H1 (cell line): ENCODE measurements around the gene MYH10. TPM values are rescaled to one million over a fixed set of nuclear protein-coding genes. Genes with fewer than 3 reads are reported as not detected.

Experiments
- CTCF ChIA-PET: fragments of 300-600 bp; sonication (Branson Sonifier 250); formaldehyde crosslinking; loops from one replicate; lab custom pipeline; 2021; ENCODE audit not compliant: partially characterized antibody; lab: Charles Lee
- POLR2A ChIA-PET: fragments of 300-600 bp; sonication (Branson Sonifier 250); formaldehyde crosslinking; loops from one replicate; lab custom pipeline; 2021; ENCODE audit warnings: inconsistent platforms; ENCODE audit not compliant: partially characterized antibody; lab: Charles Lee
- DNase-seq, 2 experiments: peaks; one replicate each; pipeline versions ENCODE4 v3.0.0 to v3.0.0-alpha.2; 2010 to 2022; ENCODE audit warnings: low spot score in 2 of 2, low read depth in 1 of 2, mixed read lengths in 1 of 2
- FAIRE-seq: peaks from 2 replicates; lab custom pipeline; 2011; peaks lifted over from hg19 to GRCh38; lab: Jason Lieb, UNC
- H2AFZ ChIP-seq: 2 replicates; pipeline ENCODE4 v1.8.1; 2012; ENCODE audit warnings: low read length, inconsistent platforms
- H2AK5ac ChIP-seq: 2 replicates; pipeline ENCODE4 v1.6.1; 2013; ENCODE audit warnings: low read depth, low read length
- H2BK120ac ChIP-seq: replicated peaks from 2 replicates; pipeline ENCODE3; 2013; ENCODE audit warnings: low read depth, low read length, inconsistent platforms
- H2BK12ac ChIP-seq: 2 replicates; pipeline ENCODE4 v1.6.1; 2013; ENCODE audit warnings: low read depth, low read length
- H2BK15ac ChIP-seq: 2 replicates; pipeline ENCODE4 v1.6.1; 2013; ENCODE audit warnings: low read length
- H2BK20ac ChIP-seq: 2 replicates; pipeline ENCODE4 v1.6.1; 2013; ENCODE audit warnings: low read length
- H2BK5ac ChIP-seq: 2 replicates; pipeline ENCODE4 v1.6.1; 2013; ENCODE audit warnings: low read depth, low read length
- H3K14ac ChIP-seq: 2 replicates; pipeline ENCODE4 v1.6.1; 2013; ENCODE audit warnings: inconsistent platforms; ENCODE audit not compliant: insufficient read length
- H3K18ac ChIP-seq: 2 replicates; pipeline ENCODE4 v1.6.1; 2013; ENCODE audit warnings: low read length; ENCODE audit errors: extremely low read depth
- H3K23ac ChIP-seq: 2 replicates; pipeline ENCODE4 v1.6.1; 2013; ENCODE audit warnings: inconsistent platforms; ENCODE audit not compliant: insufficient read length
- H3K23me2 ChIP-seq: 2 replicates; pipeline ENCODE4 v1.6.1; 2013; ENCODE audit warnings: low read depth, low read length
- H3K27ac ChIP-seq: 2 replicates; pipeline ENCODE4 v1.6.1; 2011; ENCODE audit warnings: low read depth, low read length, inconsistent platforms
- H3K27me3 ChIP-seq, 4 experiments: replicated peaks in 1 of 4; 1 replicate in 1 of 4; 2 replicates in 3 of 4; pipeline versions ENCODE4 v1.6.1 to v1.8.1; 2011 to 2013; ENCODE audit warnings: low read length in 3 of 4, mild to moderate bottlenecking in 3 of 4, inconsistent platforms in 2 of 4, mixed read lengths in 2 of 4, moderate library complexity in 1 of 4; ENCODE audit not compliant: control insufficient read depth in 3 of 4, insufficient read depth in 3 of 4; ENCODE audit errors: extremely low read depth in 1 of 4
- H3K36me3 ChIP-seq, 4 experiments: 2 replicates each; pipeline versions ENCODE4 v1.6.1 to v1.8.1; 2011 to 2013; ENCODE audit warnings: mild to moderate bottlenecking in 4 of 4, low read length in 3 of 4, moderate library complexity in 2 of 4, control low read depth in 1 of 4, inconsistent platforms in 1 of 4; ENCODE audit not compliant: insufficient read depth in 4 of 4, control insufficient read depth in 2 of 4
- H3K4ac ChIP-seq: replicated peaks from 2 replicates; pipeline ENCODE3; 2013; ENCODE audit warnings: low read length, low read depth, mixed read lengths, inconsistent platforms; ENCODE audit not compliant: insufficient read length
- H3K4me1 ChIP-seq, 4 experiments: replicated peaks in 1 of 4; 1 replicate in 1 of 4; 2 replicates in 3 of 4; pipeline versions ENCODE4 v1.6.1 to v1.8.1; 2011 to 2013; ENCODE audit warnings: low read length in 3 of 4, inconsistent platforms in 2 of 4, mixed read lengths in 1 of 4; ENCODE audit not compliant: insufficient read depth in 4 of 4, control insufficient read depth in 3 of 4
- H3K4me2 ChIP-seq, 2 experiments: 2 replicates each; pipeline versions ENCODE4 v1.6.1 to v1.8.1; 2011 to 2013; ENCODE audit warnings: low read depth in 2 of 2, low read length in 2 of 2, control low read depth in 1 of 2, inconsistent platforms in 1 of 2, mild to moderate bottlenecking in 1 of 2; ENCODE audit not compliant: insufficient read depth in 1 of 2
- H3K4me3 ChIP-seq, 4 experiments: fragments of 200-600, 300-600 bp in 1 of 4; sonication (generic), shearing (Covaris generic), sonication (Bioruptor Twin) in 1 of 4; 2 replicates each; pipeline versions ENCODE4 v1.5.1 to v1.8.1; 2011 to 2016; ENCODE audit warnings: low read length in 4 of 4, low read depth in 3 of 4, control low read depth in 2 of 4, inconsistent platforms in 2 of 4, mild to moderate bottlenecking in 2 of 4, mixed read lengths in 1 of 4, moderate library complexity in 1 of 4; ENCODE audit not compliant: insufficient read depth in 2 of 4; ENCODE audit errors: extremely low read depth in 1 of 4
- H3K56ac ChIP-seq: replicated peaks from 2 replicates; pipeline ENCODE3; 2013; ENCODE audit warnings: low read depth, mild to moderate bottlenecking, mixed read lengths, low read length, inconsistent platforms; ENCODE audit not compliant: insufficient read length
- H3K79me1 ChIP-seq: 2 replicates; pipeline ENCODE4 v1.6.1; 2013; ENCODE audit warnings: low read depth, low read length, control low read depth
- H3K79me2 ChIP-seq, 2 experiments: 2 replicates each; pipeline versions ENCODE4 v1.6.1 to v1.8.1; 2012 to 2013; ENCODE audit warnings: low read length in 2 of 2, mild to moderate bottlenecking in 2 of 2, inconsistent platforms in 1 of 2; ENCODE audit not compliant: insufficient read depth in 2 of 2, control insufficient read depth in 1 of 2
- H3K9ac ChIP-seq, 4 experiments: replicated peaks in 1 of 4; 1 replicate in 1 of 4; 2 replicates in 3 of 4; pipeline versions ENCODE4 v1.6.1 to v1.8.1; 2011 to 2013; ENCODE audit warnings: low read depth in 3 of 4, low read length in 3 of 4, control low read depth in 2 of 4, mild to moderate bottlenecking in 2 of 4, moderate library complexity in 2 of 4, inconsistent platforms in 1 of 4; ENCODE audit errors: extremely low read depth in 1 of 4
- H3K9me3 ChIP-seq, 2 experiments: 2 replicates each; pipeline versions ENCODE4 v1.6.1 to v1.8.1; 2012 to 2013; ENCODE audit warnings: mild to moderate bottlenecking in 2 of 2, moderate library complexity in 2 of 2, control low read depth in 1 of 2, inconsistent platforms in 1 of 2, low read depth in 1 of 2, low read length in 1 of 2, mixed read lengths in 1 of 2; ENCODE audit not compliant: insufficient read depth in 2 of 2
- H4K20me1 ChIP-seq, 2 experiments: replicated peaks in 1 of 2; 2 replicates each; pipeline versions ENCODE3 to v1.8.1; 2011 to 2013; ENCODE audit warnings: inconsistent platforms in 2 of 2, low read length in 2 of 2, mild to moderate bottlenecking in 1 of 2; ENCODE audit not compliant: insufficient read depth in 2 of 2, control insufficient read depth in 1 of 2
- H4K5ac ChIP-seq: 2 replicates; pipeline ENCODE4 v1.6.1; 2013; ENCODE audit warnings: low read length, low read depth, mixed read lengths, inconsistent platforms; ENCODE audit not compliant: insufficient read length
- H4K8ac ChIP-seq: 2 replicates; pipeline ENCODE4 v1.8.0; 2013; ENCODE audit warnings: mild to moderate bottlenecking, moderate library complexity, low read length, inconsistent platforms; ENCODE audit not compliant: insufficient read depth; ENCODE audit errors: extremely low read depth
- H4K91ac ChIP-seq: replicated peaks from 2 replicates; pipeline ENCODE3; 2013; ENCODE audit warnings: low read length, mixed read lengths, inconsistent platforms; ENCODE audit not compliant: insufficient read length
- EZH2 ChIP-seq: fragments of 200-600 bp; sonication (generic); IDR thresholded peaks from 2 replicates; pipeline ENCODE4 v1.7.1; 2012; ENCODE audit warnings: low read depth, mild to moderate bottlenecking, moderate library complexity, low read length, inconsistent platforms; ENCODE audit not compliant: severe bottlenecking
- GABPA ChIP-seq: IDR thresholded peaks from 2 replicates; pipeline ENCODE4 v1.6.1; 2011; ENCODE audit warnings: mild to moderate bottlenecking, low read length, moderate library complexity, borderline replicate concordance; ENCODE audit not compliant: insufficient read depth
- RBBP5 ChIP-seq: IDR thresholded peaks from 2 replicates; pipeline ENCODE4 v1.7.1; 2012; ENCODE audit warnings: low read depth, mild to moderate bottlenecking, inconsistent platforms, low read length, moderate library complexity, borderline replicate concordance
- SP4 ChIP-seq: IDR thresholded peaks from 2 replicates; pipeline ENCODE4 v1.6.1; 2012; ENCODE audit warnings: low read length, inconsistent platforms
- WGBS, 2 experiments: shearing (Covaris generic) in 1 of 2; methylation state at CpG; one replicate each; pipeline versions ENCODE4 v1.1.6 to v1.1.7; 2013 to 2015; ENCODE audit warnings: low lambda C conversion rate in 2 of 2, mixed read lengths in 2 of 2, inconsistent platforms in 1 of 2, low coverage in 1 of 2, missing lambda C conversion rate in 1 of 2; ENCODE audit not compliant: insufficient replicate concordance in 2 of 2, insufficient coverage in 1 of 2, insufficient read length in 1 of 2; ENCODE audit errors: extremely low coverage in 1 of 2, missing lambda C conversion rate in 1 of 2; 5-methylcytosine and 5-hydroxymethylcytosine counted together
- polyA plus RNA-seq, 7 experiments: library from polyadenylated mRNA; depleted of rRNA in 3 of 7; stranded (reverse) in 5 of 7; unstranded in 2 of 7; fragments of >200 nt in 5 of 7; fragments of 200-250 nt in 2 of 7; gene quantifications; 1 replicate in 5 of 7; 2 replicates in 1 of 7; 4 replicates in 1 of 7; pipeline versions ENCODE4 v1.2.1 to v1.2.3, GENCODE V29; 2011 to 2013; ENCODE audit warnings: missing spikeins in 2 of 7, mixed read lengths in 2 of 7
- total RNA-seq: library from RNA; stranded (reverse); fragmentation: NEBNext Ultra II Directional; extraction: Animal tissue kit (Norgen Biotek cat#: 25700); gene quantifications from 2 replicates; pipeline ENCODE4 v1.2.1, GENCODE V29; 2021
- TF ChIP-seq, protein P1 (sequence below): IDR thresholded peaks from 2 replicates; pipeline ENCODE4 v1.6.1; 2011; ENCODE audit warnings: low read depth, mild to moderate bottlenecking, low read length; ENCODE audit not compliant: insufficient read depth

Gene MYH10
- total and polyA plus RNA-seq, 2 of the 8 experiments (the other 6 are each of a cell fraction or from before 2014, with no cell fraction given) = 64.1 to 289 TPM

DNA sequence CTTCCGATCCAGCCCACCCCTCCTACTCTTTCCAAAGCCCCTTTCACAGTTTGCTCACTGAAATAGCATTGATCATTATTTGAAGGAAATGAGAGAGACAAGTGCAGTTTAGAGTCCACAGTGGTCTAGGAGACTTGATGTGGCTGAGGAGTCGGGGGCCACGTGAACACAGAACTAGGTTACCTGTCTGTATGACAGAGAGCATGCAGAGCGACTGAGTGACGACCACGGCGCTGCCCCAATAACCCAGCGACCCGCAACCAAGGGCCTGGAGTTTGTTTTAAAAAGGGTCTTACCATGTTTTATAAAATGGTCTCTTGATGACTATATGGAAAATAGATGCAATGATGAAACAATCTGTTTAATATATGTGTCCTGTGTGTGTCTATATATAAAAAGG is 155.3 kb downstream of the MYH10 start:
- H2BK12ac ChIP-seq = no peak overlapping the region
- FAIRE-seq = no peak
- no peak overlapping the region for H3K4me3 ChIP-seq
- H2AK5ac ChIP-seq = no peak overlapping the region
- peaks cover 7 to 10% of the 10 kb centered on the region in 2 experiments for H4K20me1 ChIP-seq
- no peak overlapping the region for H2BK15ac ChIP-seq
- no peaks in the 10 kb centered on the region for H3K23me2 ChIP-seq
- H3K9me3 ChIP-seq = no peaks in the 10 kb centered on the region
- no peak overlapping the region; the same call in 1 of the 2 replicates for H4K8ac ChIP-seq
- ChIA-PET CTCF (no interaction called here), POLR2A (interaction anchor here (1.2 kb wide), 1 partner anchor 18 kb away, joined by 3 read pairs; no protein-coding TSS in a partner anchor)
- no peak overlapping the region for H3K4ac ChIP-seq
- peaks cover 42 to 65% (median 55%) of the 10 kb centered on the region in 4 experiments for H3K36me3 ChIP-seq
- H4K5ac ChIP-seq = no peak overlapping the region
- H3K56ac ChIP-seq = no peak overlapping the region
- no peaks in the 10 kb centered on the region for H3K27me3 ChIP-seq
- no peak overlapping the region for H3K14ac ChIP-seq
- H2BK120ac ChIP-seq = no peak overlapping the region
- 93% methylated on average over 9 of the region's 9 CpGs; no CpG with 5 or more reads in 1 of the 2 experiments for WGBS, 2 experiments
- no peak overlapping the region for H2BK5ac ChIP-seq
- no peak overlapping the region for H3K9ac ChIP-seq
- H3K18ac ChIP-seq = no peak overlapping the region
- H2BK20ac ChIP-seq = no peak overlapping the region
- H3K79me2 ChIP-seq = no peaks in the 10 kb centered on the region
- no peak overlapping the region for H3K4me2 ChIP-seq
- no peak for TF ChIP-seq GABPA
- TF ChIP-seq, protein P1, sequence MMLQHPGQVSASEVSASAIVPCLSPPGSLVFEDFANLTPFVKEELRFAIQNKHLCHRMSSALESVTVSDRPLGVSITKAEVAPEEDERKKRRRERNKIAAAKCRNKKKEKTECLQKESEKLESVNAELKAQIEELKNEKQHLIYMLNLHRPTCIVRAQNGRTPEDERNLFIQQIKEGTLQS = no peak
- no peak for TF ChIP-seq RBBP5
- TF ChIP-seq EZH2 = no peak
- no peak for TF ChIP-seq SP4
- H3K23ac ChIP-seq = no peak overlapping the region
- no peaks in the 10 kb centered on the region for H3K79me1 ChIP-seq
- no peak overlapping the region for H2AFZ ChIP-seq
- H4K91ac ChIP-seq = no peak overlapping the region
- H3K27ac ChIP-seq = no peak overlapping the region
- no peak for DNase-seq
- H3K4me1 ChIP-seq = no peaks in the 10 kb centered on the region
